BLaER1 treated with 17β-estradiol and CSF1 and Interleukin-3, amounts not matched to agents 10 nM and 100 nM (cell line): Measurements from ENCODE around the gene COBLL1.

ENCODE experiments used
- H3K27ac ChIP-seq, 11 experiments: shearing (Covaris generic); formaldehyde crosslinking; 2 replicates each; pipeline ENCODE4 v1.8.1; 2022
- H3K27me3 ChIP-seq, 11 experiments: shearing (Covaris generic); formaldehyde crosslinking; 2 replicates each; pipeline ENCODE4 v1.8.1; 2022
- H3K36me3 ChIP-seq, 11 experiments: shearing (Covaris generic); formaldehyde crosslinking; 2 replicates each; pipeline ENCODE4 v1.8.1; 2022
- H3K4me1 ChIP-seq, 10 experiments: shearing (Covaris generic); formaldehyde crosslinking; 2 replicates each; pipeline ENCODE4 v1.8.1; 2022
- H3K4me2 ChIP-seq, 11 experiments: shearing (Covaris generic); formaldehyde crosslinking; 2 replicates each; pipeline ENCODE4 v1.8.1; 2022
- H3K4me3 ChIP-seq, 10 experiments: shearing (Covaris generic); formaldehyde crosslinking; 2 replicates each; pipeline ENCODE4 v1.8.1; 2022
- H3K9ac ChIP-seq, 11 experiments: shearing (Covaris generic); formaldehyde crosslinking; 2 replicates each; pipeline ENCODE4 v1.8.1; 2022
- H3K9me3 ChIP-seq, 11 experiments: shearing (Covaris generic); formaldehyde crosslinking; replicated peaks in 1 of 11; 2 replicates each; pipeline ENCODE4 v1.8.1; 2022
- H4K20me1 ChIP-seq, 11 experiments: shearing (Covaris generic); formaldehyde crosslinking; 2 replicates each; pipeline ENCODE4 v1.8.1; 2022
- Cebpa-rat ChIP-seq, 11 experiments: shearing (Covaris generic); IDR thresholded peaks; 2 replicates each; pipeline ENCODE4 v1.8.1; 2022

COBLL1 gene

DNA sequence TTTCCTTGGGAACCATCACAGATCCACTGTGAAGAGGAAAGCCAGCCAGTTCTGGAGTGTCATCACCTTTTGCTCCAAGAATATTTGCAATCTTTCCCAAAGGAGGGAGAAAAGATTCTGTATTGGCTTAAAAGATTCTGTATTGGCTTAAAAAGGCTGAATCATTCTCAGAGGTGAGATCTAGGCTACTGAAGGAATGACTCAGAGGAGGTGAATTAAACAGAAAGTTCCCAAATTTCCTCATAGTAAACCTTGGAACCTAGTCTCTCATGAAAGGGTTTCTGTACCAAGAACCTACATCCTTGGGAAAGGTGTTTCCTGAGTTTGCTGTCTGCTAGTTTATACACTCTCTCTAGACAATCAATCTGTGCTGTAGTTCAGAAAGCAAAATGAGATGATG, 186.3 kb downstream of the COBLL1 start:
- Histone ChIP-seq H3K27me3 (no peaks in the 10 kb centered on the region), H3K4me2 (no peak overlapping the region), H3K9me3 (peaks cover 5 to 18% (median 10%) of the 10 kb centered on the region in 11 experiments; a peak in 14 of 22 replicates), H3K9ac (no peak overlapping the region), H3K4me1 (no peaks in the 10 kb centered on the region), H3K27ac (no peak overlapping the region), H3K4me3 (no peak overlapping the region), H3K36me3 (no peaks in the 10 kb centered on the region), H4K20me1 (no peaks in the 10 kb centered on the region)
- TF ChIP-seq Cebpa-rat (IDR thresholded peaks at IDR 0.05): no peak

DNA sequence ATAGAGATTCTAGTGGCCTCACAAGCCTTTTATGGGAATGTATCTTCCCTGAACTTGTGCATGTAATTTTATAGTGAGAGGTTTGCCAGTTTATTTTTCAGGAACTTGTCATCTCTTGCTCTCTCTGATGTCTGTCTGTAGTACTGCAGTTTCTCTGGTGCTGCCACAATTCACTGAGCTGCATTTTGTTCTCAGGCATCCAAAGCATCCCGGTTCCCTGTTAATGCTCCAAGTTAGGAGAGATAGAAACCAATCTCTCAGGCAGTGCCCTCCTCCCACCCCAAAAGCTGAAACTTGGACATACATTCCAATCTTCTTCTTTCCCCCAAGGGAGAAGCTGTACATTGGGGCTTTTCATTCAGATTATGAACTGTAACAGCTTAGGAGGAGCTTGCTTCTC, 190.3 kb downstream of the COBLL1 start:
- H3K36me3 ChIP-seq: no peaks in the 10 kb centered on the region
- TF ChIP-seq Cebpa-rat (IDR thresholded peaks at IDR 0.05): no peak
- no peaks in the 10 kb centered on the region for H3K27me3 ChIP-seq
- no peaks in the 10 kb centered on the region for H3K4me1 ChIP-seq
- H3K4me2 ChIP-seq: no peak overlapping the region
- H4K20me1 ChIP-seq: no peaks in the 10 kb centered on the region
- peaks cover 7 to 24% (median 14%) of the 10 kb centered on the region in 11 experiments; a peak in 16 of 22 replicates for H3K9me3 ChIP-seq
- H3K4me3 ChIP-seq: no peak overlapping the region
- no peak overlapping the region for H3K27ac ChIP-seq
- no peak overlapping the region for H3K9ac ChIP-seq

GRCh38 chr2:164644036-164644700, 197.5 kb downstream of the COBLL1 start:
- H3K4me1 ChIP-seq: peaks cover 0 to 16% (median 0%) of the 10 kb centered on the region in 10 experiments; a peak in 6 of 20 replicates

GRCh38 chr2:164642946-164643555, 198.6 kb downstream of the COBLL1 start:
- no peak for TF ChIP-seq Cebpa-rat (IDR thresholded peaks at IDR 0.05)
- no peaks in the 10 kb centered on the region for H4K20me1 ChIP-seq

More at GRCh38 chr2:164644036-164644700, 197.5 kb downstream of the COBLL1 start:
- H3K36me3 ChIP-seq: no peaks in the 10 kb centered on the region
- H3K4me2 ChIP-seq: peak overlapping the region in 1 of 11 experiments; percentile 41; a peak in 3 of 22 replicates
- H3K27ac ChIP-seq: no peak overlapping the region
- H3K27me3 ChIP-seq: no peaks in the 10 kb centered on the region
- H4K20me1 ChIP-seq: no peaks in the 10 kb centered on the region
- TF ChIP-seq Cebpa-rat (IDR thresholded peaks at IDR 0.05): no peak
- no peak overlapping the region for H3K9ac ChIP-seq
- peaks cover 0 to 4% (median 0%) of the 10 kb centered on the region in 11 experiments; a peak in 1 of 22 replicates for H3K9me3 ChIP-seq
- H3K4me3 ChIP-seq: no peak overlapping the region

DNA sequence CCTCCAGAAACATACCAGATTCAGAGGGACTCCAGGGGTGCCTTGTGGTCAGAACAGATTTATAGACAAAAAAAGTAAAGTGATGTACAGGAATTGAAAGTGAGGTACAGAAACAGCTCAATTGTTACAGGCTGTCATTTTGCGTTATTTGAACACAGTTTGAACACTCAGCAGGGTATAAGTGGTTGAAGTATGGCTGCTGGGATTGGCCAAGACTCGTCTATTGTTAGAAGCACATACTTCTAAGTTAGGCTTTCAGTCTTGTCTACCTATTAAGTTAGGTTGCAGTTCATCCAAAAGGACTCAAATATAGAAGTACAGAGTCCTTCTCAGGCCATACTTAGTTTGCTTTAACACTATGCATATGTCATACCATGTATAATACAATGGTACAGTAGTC, 199.4 kb downstream of the COBLL1 start:
- Histone ChIP-seq H3K4me2 (no peak overlapping the region), H3K9ac (no peak overlapping the region), H3K9me3 (no peaks in the 10 kb centered on the region), H4K20me1 (no peaks in the 10 kb centered on the region), H3K27ac (no peak overlapping the region), H3K4me1 (peaks cover 0 to 16% (median 0%) of the 10 kb centered on the region in 10 experiments; a peak in 6 of 20 replicates), H3K36me3 (no peaks in the 10 kb centered on the region), H3K27me3 (no peaks in the 10 kb centered on the region), H3K4me3 (no peak overlapping the region)
- TF ChIP-seq Cebpa-rat (IDR thresholded peaks at IDR 0.05): no peak

More at GRCh38 chr2:164642946-164643555, 198.6 kb downstream of the COBLL1 start:
- Histone ChIP-seq H3K4me1 (peaks cover 0 to 16% (median 0%) of the 10 kb centered on the region in 10 experiments; a peak in 6 of 20 replicates), H3K36me3 (no peaks in the 10 kb centered on the region), H3K4me3 (no peak overlapping the region), H3K4me2 (peak overlapping the region in 6 of 11 experiments; percentile 1 to 27 (median 12); a peak in 3 of 22 replicates), H3K27ac (no peak overlapping the region), H3K9me3 (0 out of 22 replicates have a peak, but pooled peaks cover 0 to 2% (median 0%) of the 10 kb centered on the region in 11 experiments), H3K9ac (no peak overlapping the region), H3K27me3 (no peaks in the 10 kb centered on the region)
